ENCODE data around the gene SLC25A53. TPM values are rescaled to one million over a fixed set of nuclear protein-coding genes. Genes with fewer than 3 reads are reported as not detected.
"Not testable (repeated sequence)": the region's sequence is repeated elsewhere in the genome, so short reads cannot be mapped to it uniquely, and the experiment has no call there.

The SLC25A53 gene
- total RNA-seq, 1 experiment from 2014 or later, result 6.6 TPM

GRCh38 chrX:104085477-104085876, 71.3 kb downstream of the SLC25A53 start:
- H4K20me1 ChIP-seq (ENCODE audit: low read length), result no peaks in the 10 kb centered on the region
- intact Hi-C loops (cut with micrococcal nuclease), result no loop called here
- no peak overlapping the region for H3K9ac ChIP-seq (ENCODE audit: low read length)
- DNase-seq (no peak), ATAC-seq (no peak)
- POLR2A ChIA-PET (ENCODE audit: unreplicated experiment), result no interaction called here
- no TSS peak for BruUV-seq (replicated peaks)
- no peaks in the 10 kb centered on the region for H3K79me2 ChIP-seq (ENCODE audit: low read length)
- no peak overlapping the region for H3K27ac ChIP-seq (ENCODE audit: low read length)
- H3K9me3 ChIP-seq (ENCODE audit: low read length), result no peaks in the 10 kb centered on the region
- H3K4me1 ChIP-seq (ENCODE audit: insufficient read depth, low read length), result no peaks in the 10 kb centered on the region
- H3K36me3 ChIP-seq (ENCODE audit: low read depth, low read length), result no peaks in the 10 kb centered on the region
- TF ChIP-seq EZH2 (IDR thresholded peaks at IDR 0.05; ENCODE audit: low read length, unreplicated experiment), result no peak
- TF ChIP-seq CTCF (conservative IDR thresholded peaks at IDR 0.05; ENCODE audit: low read depth, low read length), result no peak
- TF ChIP-seq EZH2phosphoT487 (IDR thresholded peaks at IDR 0.05; ENCODE audit: borderline replicate concordance, low read length), result no peak
- peaks cover 16% of the 10 kb centered on the region for H3K27me3 ChIP-seq (ENCODE audit: low read length)
- no peaks in the 10 kb centered on the region for H3F3A ChIP-seq (ENCODE audit: low read length, unreplicated experiment)
- H3K9me2 ChIP-seq (replicated peaks; ENCODE audit: low read length), result no peaks in the 10 kb centered on the region
- H2AFZ ChIP-seq (ENCODE audit: low read length), result no peak overlapping the region
- CTCF ChIA-PET, result no interaction called here
- H3K4me3 ChIP-seq (ENCODE audit: low read length), result no peak overlapping the region
- H3K4me2 ChIP-seq (ENCODE audit: low read length), result no peak overlapping the region

GRCh38 chrX:104084534-104085277, 72.1 kb downstream of the SLC25A53 start:
- no peak for TF ChIP-seq CTCF (conservative IDR thresholded peaks at IDR 0.05; ENCODE audit: low read depth, low read length)
- TF ChIP-seq EZH2 (IDR thresholded peaks at IDR 0.05; ENCODE audit: low read length, unreplicated experiment), result no peak
- TF ChIP-seq EZH2phosphoT487 (IDR thresholded peaks at IDR 0.05; ENCODE audit: borderline replicate concordance, low read length), result no peak
- H3K27ac ChIP-seq (ENCODE audit: low read length), result no peak overlapping the region
- POLR2A ChIA-PET (ENCODE audit: unreplicated experiment), result no interaction called here
- intact Hi-C loops (cut with micrococcal nuclease), result no loop called here
- no peaks in the 10 kb centered on the region for H3K79me2 ChIP-seq (ENCODE audit: low read length)
- no peak for DNase-seq
- H3K4me1 ChIP-seq (ENCODE audit: insufficient read depth, low read length), result no peaks in the 10 kb centered on the region
- no peaks in the 10 kb centered on the region for H3F3A ChIP-seq (ENCODE audit: low read length, unreplicated experiment)
- no peak for ATAC-seq
- peaks cover 9% of the 10 kb centered on the region; the same call in 1 of the 2 replicates for H3K27me3 ChIP-seq (ENCODE audit: low read length)
- no peaks in the 10 kb centered on the region for H3K9me3 ChIP-seq (ENCODE audit: low read length)
- CTCF ChIA-PET, result no interaction called here
- no peak overlapping the region for H2AFZ ChIP-seq (ENCODE audit: low read length)
- H3K9ac ChIP-seq (ENCODE audit: low read length), result no peak overlapping the region
- BruUV-seq (replicated peaks), result no TSS peak
- no peaks in the 10 kb centered on the region for H4K20me1 ChIP-seq (ENCODE audit: low read length)
- H3K4me2 ChIP-seq (ENCODE audit: low read length), result no peak overlapping the region
- H3K9me2 ChIP-seq (replicated peaks; ENCODE audit: low read length), result no peaks in the 10 kb centered on the region
- H3K4me3 ChIP-seq (ENCODE audit: low read length), result no peak overlapping the region
- no peaks in the 10 kb centered on the region for H3K36me3 ChIP-seq (ENCODE audit: low read depth, low read length)

GRCh38 chrX:104084063-104084462, 72.7 kb downstream of the SLC25A53 start:
- Histone ChIP-seq H3K27ac (ENCODE audit: low read length) (no peak overlapping the region), H3K36me3 (ENCODE audit: low read depth, low read length) (no peaks in the 10 kb centered on the region), H3K27me3 (ENCODE audit: low read length) (peaks cover 3% of the 10 kb centered on the region; the same call in 1 of the 2 replicates), H3K9me2 (replicated peaks; ENCODE audit: low read length) (no peaks in the 10 kb centered on the region), H3K79me2 (ENCODE audit: low read length) (no peaks in the 10 kb centered on the region), H3K4me3 (ENCODE audit: low read length) (no peak overlapping the region), H2AFZ (ENCODE audit: low read length) (no peak overlapping the region), H3F3A (ENCODE audit: low read length, unreplicated experiment) (no peaks in the 10 kb centered on the region), H4K20me1 (ENCODE audit: low read length) (no peaks in the 10 kb centered on the region), H3K4me2 (ENCODE audit: low read length) (no peak overlapping the region), H3K4me1 (ENCODE audit: insufficient read depth, low read length) (no peaks in the 10 kb centered on the region), H3K9me3 (ENCODE audit: low read length) (no peaks in the 10 kb centered on the region), H3K9ac (ENCODE audit: low read length) (no peak overlapping the region)
- ChIA-PET CTCF (no interaction called here), POLR2A (ENCODE audit: unreplicated experiment) (no interaction called here)
- BruUV-seq (replicated peaks), result no TSS peak
- ATAC-seq (no peak), DNase-seq (no peak)
- intact Hi-C loops (cut with micrococcal nuclease), result no loop called here
- TF ChIP-seq EZH2 (IDR thresholded peaks at IDR 0.05; ENCODE audit: low read length, unreplicated experiment), result no peak
- TF ChIP-seq EZH2phosphoT487 (IDR thresholded peaks at IDR 0.05; ENCODE audit: borderline replicate concordance, low read length), result no peak
- TF ChIP-seq CTCF (conservative IDR thresholded peaks at IDR 0.05; ENCODE audit: low read depth, low read length), result no peak

GRCh38 chrX:104077854-104078253, 79.0 kb downstream of the SLC25A53 start:
- H3F3A ChIP-seq (ENCODE audit: low read length, unreplicated experiment); H3K27me3 ChIP-seq (ENCODE audit: low read length); H4K20me1 ChIP-seq (ENCODE audit: low read length); H3K79me2 ChIP-seq (ENCODE audit: low read length); H3K4me3 ChIP-seq (ENCODE audit: low read length); H3K4me1 ChIP-seq (ENCODE audit: insufficient read depth, low read length); H2AFZ ChIP-seq (ENCODE audit: low read length); H3K27ac ChIP-seq (ENCODE audit: low read length); BruUV-seq (replicated peaks); H3K9me2 ChIP-seq (replicated peaks; ENCODE audit: low read length); H3K4me2 ChIP-seq (ENCODE audit: low read length); H3K9me3 ChIP-seq (ENCODE audit: low read length); H3K9ac ChIP-seq (ENCODE audit: low read length); POLR2A ChIA-PET (ENCODE audit: unreplicated experiment); CTCF ChIA-PET; intact Hi-C loops (cut with micrococcal nuclease); H3K36me3 ChIP-seq (ENCODE audit: low read depth, low read length); DNase-seq: not testable (repeated sequence)
- ATAC-seq, result peak; percentile 34; the same call in 1 of the 2 replicates
